HG03095 (cell line): ENCODE results near the gene LPCAT1.
A peak's percentile ranks its signal among the peaks of the same experiment; 100 is the strongest.
"Not testable (repeated sequence)": the region's sequence is repeated elsewhere in the genome, so short reads cannot be mapped to it uniquely, and the experiment has no call there.

Experiments used
- ATAC-seq: cut with Tn5 transposase; IDR thresholded peaks from one replicate; pipeline ENCODE4 v1.9.1; 2021; ENCODE audit warnings: moderate library complexity; ENCODE audit not compliant: unreplicated experiment

The LPCAT1 gene

GRCh38 chr5:1523480-1523792 lies 324 bp downstream of the LPCAT1 start:
- ATAC-seq = peak; percentile 15

DNA sequence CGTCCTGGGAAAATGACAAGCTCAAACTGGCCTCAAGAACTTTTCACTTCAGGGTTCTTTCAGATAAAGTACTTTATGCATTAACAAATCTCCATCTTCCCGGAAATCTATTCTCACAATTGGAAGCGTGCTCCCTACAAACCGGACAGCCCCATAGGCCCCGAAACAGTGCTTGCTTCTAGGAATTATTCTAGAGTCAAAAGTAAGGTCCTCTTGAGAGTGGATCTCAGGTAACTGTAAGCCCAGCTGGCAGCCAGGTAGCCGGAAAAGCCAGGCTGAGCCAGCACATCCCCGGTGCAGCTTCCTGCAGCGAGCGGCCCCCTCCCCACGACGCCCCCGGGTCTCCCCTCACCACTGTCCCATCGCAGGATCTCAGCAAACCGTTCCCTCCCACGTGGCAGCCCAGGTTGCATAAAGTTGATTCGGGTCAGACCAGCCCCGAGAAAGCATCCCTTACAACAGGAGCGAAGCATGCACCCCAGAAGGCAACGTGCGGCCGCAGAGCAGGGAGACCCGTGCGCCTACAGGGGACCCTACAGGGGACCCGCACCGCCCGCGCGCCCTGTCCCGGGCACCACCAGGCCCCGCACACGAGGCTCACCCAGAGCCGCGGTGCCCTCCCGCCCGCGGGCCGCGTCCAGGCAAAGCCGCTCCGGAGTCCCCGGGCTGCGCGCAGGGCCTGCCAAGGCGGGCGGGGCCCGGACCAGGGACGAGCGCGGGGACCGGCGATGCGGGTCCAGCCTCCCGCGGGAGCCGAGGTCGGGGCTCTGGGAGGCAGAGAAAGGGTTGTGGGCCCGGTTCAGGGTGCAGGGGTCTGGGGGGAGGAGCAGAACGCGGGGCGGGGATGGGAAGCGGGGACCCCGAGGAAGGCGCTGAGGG lies 920 bp downstream of the LPCAT1 start:
- ATAC-seq = no peak

DNA sequence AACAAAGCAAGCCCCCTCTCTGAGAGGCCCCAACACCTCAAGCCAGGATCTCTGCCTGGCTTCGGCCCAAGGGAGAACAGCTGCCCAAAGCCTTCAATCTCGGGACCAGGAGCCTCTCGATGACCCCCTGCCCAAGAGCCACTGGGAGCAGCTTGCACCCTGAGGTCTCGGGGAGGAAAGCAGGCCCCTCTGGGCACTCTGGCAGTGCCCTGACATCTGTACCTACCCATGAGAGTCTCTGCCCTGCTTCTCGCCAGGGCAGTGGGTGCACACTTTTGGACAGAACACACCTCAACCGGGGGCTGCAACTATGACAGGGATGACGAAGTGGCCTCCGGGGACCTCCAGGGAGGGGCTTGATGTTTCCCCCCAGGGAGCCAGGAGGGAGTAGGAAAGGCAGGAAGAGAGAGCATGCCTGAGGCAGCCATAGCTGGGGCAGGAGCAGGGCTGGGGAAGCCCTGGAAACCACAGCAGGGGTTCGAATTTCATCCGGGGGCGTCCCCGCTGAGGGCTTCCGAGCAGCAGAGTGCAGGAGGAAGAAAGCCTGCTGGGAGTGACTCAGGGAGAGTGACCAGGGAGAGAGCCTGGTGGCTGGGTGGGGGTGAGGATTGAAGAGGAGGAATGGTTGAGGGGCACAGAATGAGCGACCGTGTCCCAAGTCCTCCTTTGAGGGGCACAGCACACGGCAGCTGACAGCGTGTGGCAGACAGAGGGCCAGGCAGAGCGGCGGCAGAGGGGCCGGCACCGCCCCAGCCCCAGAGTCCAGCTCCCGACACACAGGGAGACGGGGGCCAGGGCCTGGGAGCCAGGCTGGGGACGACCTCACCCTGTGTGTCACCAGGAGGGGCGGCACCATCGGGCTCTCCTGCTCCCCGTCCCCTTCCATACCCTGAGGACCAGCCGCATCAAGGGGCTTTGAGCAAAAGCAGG lies 1.8 kb downstream of the LPCAT1 start:
- peak; percentile 25 for ATAC-seq

GRCh38 chr5:1520791-1521453 lies 2.8 kb downstream of the LPCAT1 start:
- ATAC-seq = no peak

DNA sequence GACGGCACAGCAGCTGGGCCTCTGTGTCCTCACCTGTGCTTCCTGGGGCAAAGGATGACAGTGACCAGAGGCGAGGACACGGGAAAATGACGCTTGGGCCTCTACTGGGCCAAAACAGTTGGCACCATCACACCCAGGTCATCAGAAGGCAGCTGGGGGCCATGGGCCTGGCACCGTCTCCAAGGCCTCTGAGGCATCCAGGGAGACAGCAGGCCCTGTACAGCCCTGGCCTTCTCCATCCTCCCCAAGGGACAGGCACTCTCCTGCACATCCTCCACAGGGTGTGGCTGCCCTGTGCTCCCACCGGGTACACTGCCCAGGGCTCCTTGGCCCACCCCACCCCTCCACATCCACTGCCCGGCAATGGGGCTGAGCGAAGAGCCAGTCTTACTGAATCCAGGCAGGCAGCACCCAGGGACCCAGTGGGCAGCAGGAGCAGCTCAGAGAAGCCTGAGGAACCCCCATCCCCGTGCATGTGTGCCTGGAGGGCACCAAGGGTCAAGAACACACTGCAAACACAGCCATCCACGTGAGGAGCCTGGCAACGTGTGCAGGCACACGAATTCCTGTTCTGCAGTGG lies 4.0 kb downstream of the LPCAT1 start:
- no peak for ATAC-seq

DNA sequence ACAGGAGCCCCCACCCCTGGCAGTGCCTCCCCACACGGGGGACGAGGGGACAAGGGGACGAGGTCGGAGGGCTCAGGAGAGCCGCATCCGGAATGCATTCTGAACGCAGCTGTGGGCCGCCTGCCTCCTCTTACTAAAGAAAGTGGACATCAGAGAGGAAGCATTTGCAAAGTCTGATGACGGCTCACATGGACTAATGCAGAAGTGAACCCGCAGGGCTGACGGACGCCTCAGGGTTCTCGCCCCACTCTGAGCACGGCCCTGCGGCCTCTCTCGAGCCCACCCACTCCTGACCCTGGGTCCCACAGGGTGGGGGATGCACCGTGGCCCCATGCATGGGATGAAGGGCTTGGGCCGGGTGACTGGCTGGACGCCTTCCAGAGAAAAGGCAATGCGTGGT lies 5.9 kb downstream of the LPCAT1 start:
- ATAC-seq = no peak

GRCh38 chr5:1516615-1517601 lies 6.9 kb downstream of the LPCAT1 start:
- ATAC-seq = no peak

DNA sequence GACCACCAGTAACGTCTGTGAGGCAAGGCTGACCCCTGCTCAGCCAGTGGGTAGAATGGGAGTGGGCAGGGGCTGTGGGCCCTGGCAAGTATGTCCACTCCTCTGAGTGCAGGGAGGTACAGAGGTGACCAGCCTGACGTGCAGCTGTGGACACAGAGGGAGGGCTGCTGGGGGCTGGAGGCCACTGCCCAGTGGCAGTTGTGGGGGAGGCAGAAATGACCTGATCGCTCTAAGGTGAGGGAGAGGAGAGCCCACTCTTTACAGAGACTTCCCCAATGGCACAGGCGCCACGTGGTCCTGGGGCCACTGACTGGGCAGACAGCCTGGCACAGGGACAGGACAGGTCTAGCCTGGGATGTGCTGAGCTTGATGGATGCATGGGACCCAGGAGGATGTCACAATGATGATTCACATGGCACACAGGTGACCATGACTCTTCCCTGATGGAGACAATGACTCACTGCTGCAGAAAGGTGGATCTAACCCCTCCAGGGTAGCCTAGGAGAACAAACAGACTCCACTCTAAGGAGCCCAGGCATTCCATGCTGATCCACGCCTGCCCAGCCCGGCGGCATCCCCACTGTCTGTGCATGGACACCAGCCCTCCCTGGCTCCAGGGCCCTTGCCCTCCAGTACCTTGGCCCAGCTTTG lies 7.7 kb downstream of the LPCAT1 start:
- ATAC-seq = no peak

- no peak for ATAC-seq
Observed at GRCh38 chr5:1515311-1515920, 8.3 kb downstream of the LPCAT1 start.

DNA sequence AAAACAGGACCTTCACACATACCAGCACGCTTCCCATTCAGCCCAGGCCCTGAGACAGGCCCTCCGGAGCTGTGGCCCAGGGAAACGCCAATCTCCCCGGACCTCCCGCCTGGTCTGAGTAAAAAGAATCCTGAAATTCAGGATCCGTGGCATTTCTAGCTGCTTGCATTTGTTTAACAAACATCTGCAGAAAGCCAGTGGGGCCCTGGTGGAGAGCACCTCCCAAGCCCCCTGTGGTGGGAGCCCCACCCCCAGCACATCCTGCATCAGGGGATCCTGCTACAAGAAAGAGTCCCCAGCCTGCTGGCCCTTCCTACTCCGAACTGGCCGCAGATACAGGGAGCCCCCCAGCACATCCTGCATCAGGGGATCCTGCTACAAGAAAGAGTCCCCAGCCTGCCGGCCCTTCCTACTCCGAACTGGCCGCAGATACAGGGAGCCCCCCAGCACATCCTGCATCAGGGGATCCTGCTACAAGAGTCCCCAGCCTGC lies 8.9 kb downstream of the LPCAT1 start:
- ATAC-seq = not testable (repeated sequence)

- ATAC-seq = no peak
Observed at GRCh38 chr5:1514027-1514818, 9.5 kb downstream of the LPCAT1 start.

DNA sequence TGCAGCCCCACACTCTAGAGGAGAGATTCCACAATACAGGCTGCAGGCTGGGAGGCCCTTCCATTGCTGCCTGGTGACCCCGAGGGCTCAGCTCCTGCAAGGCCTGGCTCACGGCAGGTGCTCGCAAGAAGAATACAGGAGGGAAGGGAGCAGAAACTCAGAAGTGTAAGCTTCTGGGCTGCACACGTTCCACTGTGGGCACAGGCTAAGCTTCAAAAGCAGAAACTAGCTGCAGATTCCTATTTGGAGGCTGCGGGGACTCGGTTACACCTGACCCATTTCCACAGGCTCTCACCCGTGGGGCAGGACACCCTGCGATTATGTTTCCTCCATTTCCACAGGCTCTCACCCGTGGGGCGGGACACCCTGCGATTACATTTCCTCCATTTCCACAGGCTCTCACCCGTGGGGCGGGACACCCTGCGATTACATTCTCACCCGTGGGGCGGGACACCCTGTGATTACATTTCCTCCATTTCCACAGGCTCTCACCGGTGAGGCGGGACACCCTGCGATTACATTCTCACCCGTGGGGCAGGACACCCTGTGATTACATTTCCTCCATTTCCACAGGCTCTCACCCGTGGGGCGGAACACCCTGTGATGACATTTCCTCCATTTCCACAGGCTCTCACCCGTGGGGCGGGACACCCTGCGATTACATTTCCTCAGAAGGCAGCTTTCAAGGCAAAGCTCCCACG lies 10.3 kb downstream of the LPCAT1 start:
- ATAC-seq = no peak

- no peak for ATAC-seq
Observed at GRCh38 chr5:1512541-1513291, 11.0 kb downstream of the LPCAT1 start.

DNA sequence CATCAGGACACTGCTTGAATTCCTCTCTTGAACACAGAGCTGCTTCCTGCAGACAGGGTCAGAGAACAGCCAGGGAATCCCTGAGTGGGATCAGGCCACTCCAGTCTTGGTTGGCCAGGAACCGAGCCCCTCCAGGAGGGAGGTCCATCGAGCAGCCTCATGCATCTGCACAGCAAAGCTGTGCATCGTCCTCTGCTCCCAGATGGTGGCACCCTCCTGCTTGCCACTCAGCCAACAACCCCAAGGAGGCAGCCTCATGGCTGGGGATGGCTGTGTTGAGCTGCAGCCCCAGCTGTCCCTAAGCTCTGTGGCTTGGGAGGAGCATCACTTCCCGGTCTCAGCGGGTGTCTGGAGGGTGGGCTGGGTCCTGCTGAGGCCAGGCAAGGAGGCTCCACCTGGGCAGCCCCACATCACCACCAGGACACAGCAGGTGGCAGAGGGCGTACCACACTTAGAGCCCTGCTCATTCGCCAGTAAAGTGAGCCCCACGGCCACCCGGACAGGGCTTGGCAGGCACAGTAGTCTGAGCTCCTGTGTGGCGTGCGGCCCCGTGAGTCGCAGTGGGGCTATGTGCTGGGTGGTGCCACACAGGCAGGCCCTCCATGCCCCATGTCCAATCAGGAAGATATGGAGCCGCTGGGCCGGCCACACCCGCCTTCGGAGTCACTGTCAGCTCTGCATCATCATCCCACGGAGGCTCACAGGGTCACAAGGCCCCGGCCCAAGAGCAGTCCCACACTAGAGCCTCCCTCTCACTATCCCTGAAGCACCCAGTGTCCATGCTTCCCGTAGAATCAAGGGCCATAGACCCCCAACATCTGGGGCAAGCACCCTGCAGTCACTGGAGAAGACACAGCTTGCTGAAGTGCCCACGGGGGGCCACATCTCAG lies 11.9 kb downstream of the LPCAT1 start:
- no peak for ATAC-seq

DNA sequence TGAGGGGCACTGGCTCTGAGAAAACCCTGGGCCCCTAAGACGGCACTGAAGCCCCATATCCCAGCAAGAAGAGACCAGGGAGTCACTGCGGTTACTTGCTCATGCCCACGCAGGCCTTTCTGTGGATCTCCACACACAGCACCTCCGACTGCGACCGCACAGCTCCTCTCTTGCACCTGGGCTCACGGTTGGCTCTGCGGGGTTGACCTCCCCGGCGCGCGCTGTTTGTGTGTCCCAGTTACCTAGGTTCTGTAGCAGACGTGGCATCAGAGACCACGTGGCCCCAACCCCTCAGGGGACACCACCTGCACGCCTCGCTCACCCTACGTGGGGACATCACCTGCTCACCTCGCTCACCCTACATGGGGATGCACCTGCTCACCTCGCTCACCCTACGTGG lies 12.7 kb downstream of the LPCAT1 start:
- ATAC-seq = no peak

DNA sequence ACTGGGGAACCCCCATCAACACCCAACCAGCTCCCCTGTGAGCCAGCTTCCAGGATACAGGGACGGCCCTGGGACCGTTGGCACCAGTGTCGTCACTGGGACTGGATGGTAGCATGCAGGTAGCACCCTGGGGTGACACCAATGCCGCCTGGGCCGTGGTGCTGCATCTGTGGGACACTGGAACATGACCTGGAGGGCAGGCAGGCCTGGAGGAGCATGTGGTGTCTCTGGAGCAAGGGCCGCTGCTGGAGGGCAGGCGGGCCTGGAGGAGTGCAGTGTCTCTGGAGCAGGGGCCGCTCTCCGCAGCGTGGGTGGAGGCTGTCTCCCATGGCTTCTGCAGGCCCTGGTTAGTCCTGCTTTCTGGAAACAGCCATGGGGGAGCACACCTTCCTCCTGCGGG lies 13.1 kb downstream of the LPCAT1 start:
- ATAC-seq = no peak
